ENCODE results near the gene ZBTB18. TPM values are rescaled to one million over a fixed set of nuclear protein-coding genes. Genes with fewer than 3 reads are reported as not detected.

The ZBTB18 gene
- polyA plus RNA-seq, 1 of the 3 experiments (the other 2 are of a cell fraction): 19.3 TPM

GRCh38 chr1:244077473-244078220 lies 26.6 kb downstream of the ZBTB18 start:
- TF ChIP-seq TAF1 (IDR thresholded peaks at IDR 0.05; ENCODE audit: borderline replicate concordance, low read depth, low read length) (no peak), MXI1 (IDR thresholded peaks at IDR 0.05; ENCODE audit: low read depth, low read length) (no peak), POLR2AphosphoS5 (IDR thresholded peaks at IDR 0.05; ENCODE audit: low read depth, low read length) (no peak), SIN3A (IDR thresholded peaks at IDR 0.05; ENCODE audit: borderline replicate concordance, low read depth, low read length) (no peak), EZH2phosphoT487 (IDR thresholded peaks at IDR 0.05; ENCODE audit: borderline replicate concordance, low read depth) (no peak), MAX (IDR thresholded peaks at IDR 0.05; ENCODE audit: low read depth) (no peak), EP300 (IDR thresholded peaks at IDR 0.05; ENCODE audit: borderline replicate concordance in 1 of 2, low read depth in 1 of 2, low read length in 1 of 2) (no peak)
- POLR2A ChIA-PET: no interaction called here
- 88% methylated on average over 22 of the region's 22 CpGs for WGBS (ENCODE audit: low lambda C conversion rate)
- no peak for DNase-seq
- H3K79me2 ChIP-seq (ENCODE audit: insufficient read depth): no peaks in the 10 kb centered on the region
- H3F3A ChIP-seq (replicated peaks; ENCODE audit: insufficient read depth): no peaks in the 10 kb centered on the region
- no peak overlapping the region for H3K9ac ChIP-seq
- no peak overlapping the region for H2AFZ ChIP-seq (ENCODE audit: low read depth)
- H3K9me2 ChIP-seq: no peaks in the 10 kb centered on the region
- H3K27me3 ChIP-seq (ENCODE audit: insufficient read depth): no peaks in the 10 kb centered on the region
- H3K4me3 ChIP-seq (ENCODE audit: low read depth in 2 of 2, low read length in 1 of 2): no peak overlapping the region
- CTCF ChIA-PET: interaction anchor here (1.0 to 1.1 kb wide), 2 partner anchors 195 to 196 kb away, joined by 3 to 4 read pairs; no protein-coding TSS in a partner anchor
- H3K4me1 ChIP-seq (ENCODE audit: control insufficient read depth in 1 of 2, insufficient read depth in 2 of 2, low read depth in 1 of 2, low read length in 1 of 2): no peaks in the 10 kb centered on the region; a peak in 1 of 4 replicates
- H4K20me1 ChIP-seq (ENCODE audit: insufficient read depth): no peaks in the 10 kb centered on the region
- H3K27ac ChIP-seq (ENCODE audit: low read depth in 2 of 2, low read length in 1 of 2): no peak overlapping the region
- no peaks in the 10 kb centered on the region for H3K36me3 ChIP-seq (replicated peaks in 1 of 2; ENCODE audit: control insufficient read depth in 1 of 2, insufficient read depth in 2 of 2, low read length in 1 of 2)
- H3K4me2 ChIP-seq: no peak overlapping the region
- no peaks in the 10 kb centered on the region for H3K9me3 ChIP-seq

- H3K9me2 ChIP-seq: no peaks in the 10 kb centered on the region
- POLR2A ChIA-PET: no interaction called here
- no peaks in the 10 kb centered on the region for H3K9me3 ChIP-seq
- no peaks in the 10 kb centered on the region for H3K79me2 ChIP-seq (ENCODE audit: insufficient read depth)
- no peaks in the 10 kb centered on the region for H4K20me1 ChIP-seq (ENCODE audit: insufficient read depth)
- no peaks in the 10 kb centered on the region for H3K36me3 ChIP-seq (replicated peaks in 1 of 2; ENCODE audit: control insufficient read depth in 1 of 2, insufficient read depth in 2 of 2, low read length in 1 of 2)
- no peak overlapping the region for H2AFZ ChIP-seq (ENCODE audit: low read depth)
- no peak overlapping the region for H3K27ac ChIP-seq (ENCODE audit: low read depth in 2 of 2, low read length in 1 of 2)
- CTCF ChIA-PET: interaction anchor here (0.7 kb wide), 1 partner anchor 192 kb away, joined by 3 read pairs; no protein-coding TSS in a partner anchor
- no peak for DNase-seq
- no peaks in the 10 kb centered on the region for H3F3A ChIP-seq (replicated peaks; ENCODE audit: insufficient read depth)
- H3K9ac ChIP-seq: no peak overlapping the region
- TF ChIP-seq FOXM1 (IDR thresholded peaks at IDR 0.05; ENCODE audit: low read depth) (no peak), CTCF (IDR thresholded peaks at IDR 0.05) (no peak), USF1 (IDR thresholded peaks at IDR 0.05; ENCODE audit: borderline replicate concordance, low read depth) (no peak), CHD2 (IDR thresholded peaks at IDR 0.05; ENCODE audit: low read length, partially characterized antibody) (no peak), IRF3 (IDR thresholded peaks at IDR 0.05; ENCODE audit: low read depth, low read length) (no peak), RCOR1 (IDR thresholded peaks at IDR 0.05; ENCODE audit: low read length) (no peak)
- TF ChIP-seq, protein P1, sequence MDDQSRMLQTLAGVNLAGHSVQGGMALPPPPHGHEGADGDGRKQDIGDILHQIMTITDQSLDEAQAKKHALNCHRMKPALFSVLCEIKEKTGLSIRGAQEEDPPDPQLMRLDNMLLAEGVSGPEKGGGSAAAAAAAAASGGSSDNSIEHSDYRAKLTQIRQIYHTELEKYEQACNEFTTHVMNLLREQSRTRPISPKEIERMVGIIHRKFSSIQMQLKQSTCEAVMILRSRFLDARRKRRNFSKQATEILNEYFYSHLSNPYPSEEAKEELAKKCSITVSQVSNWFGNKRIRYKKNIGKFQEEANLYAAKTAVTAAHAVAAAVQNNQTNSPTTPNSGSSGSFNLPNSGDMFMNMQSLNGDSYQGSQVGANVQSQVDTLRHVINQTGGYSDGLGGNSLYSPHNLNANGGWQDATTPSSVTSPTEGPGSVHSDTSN (IDR thresholded peaks at IDR 0.05): no peak
- H3K4me3 ChIP-seq (ENCODE audit: low read depth in 2 of 2, low read length in 1 of 2): no peak overlapping the region
- WGBS (ENCODE audit: low lambda C conversion rate): 78% methylated on average over 11 of the region's 12 CpGs
- H3K27me3 ChIP-seq (ENCODE audit: insufficient read depth): no peaks in the 10 kb centered on the region
- no peak overlapping the region for H3K4me2 ChIP-seq
- H3K4me1 ChIP-seq (ENCODE audit: control insufficient read depth in 1 of 2, insufficient read depth in 2 of 2, low read depth in 1 of 2, low read length in 1 of 2): no peaks in the 10 kb centered on the region; a peak in 1 of 4 replicates
Measured at GRCh38 chr1:244080343-244080929, 29.4 kb downstream of the ZBTB18 start.

Data from SK-N-SH (cell line).